Tibial artery (tissue), 4 donors: ENCODE results near the gene DMD.
"Not testable (repeated sequence)": the region's sequence is repeated elsewhere in the genome, so short reads cannot be mapped to it uniquely, and the experiment has no call there.

Experiments
- DNase-seq, 2 donors: peaks; one replicate each; pipeline ENCODE4 v3.0.0-alpha.2; 2019
- H3K27ac ChIP-seq, 2 donors: fragments of 200-600 bp; sonication (generic) in 1 of 2; 1 replicate in 1 of 2; 2 replicates in 1 of 2; pipeline ENCODE4 v1.5.1; 2018 to 2019; ENCODE audit warnings: mild to moderate bottlenecking in 1 of 2
- H3K27me3 ChIP-seq, 2 donors: fragments of 200-600 bp; sonication (generic) in 1 of 2; one replicate each; pipeline versions ENCODE4 v1.5.1 to v1.6.0; 2016 to 2019
- H3K36me3 ChIP-seq, 3 donors: fragments of 200-600 bp; sonication (generic) in 2 of 3; one replicate each; pipeline ENCODE4 v1.5.1; 2016 to 2019; ENCODE audit warnings: mild to moderate bottlenecking in 2 of 3
- H3K4me1 ChIP-seq, 4 donors: fragments of 200-600 bp; sonication (generic) in 2 of 4; 1 replicate in 3 of 4; 2 replicates in 1 of 4; pipeline ENCODE4 v1.5.1; 2016 to 2019
- H3K4me3 ChIP-seq, 2 donors: fragments of 200-600 bp; sonication (generic) in 1 of 2; 1 replicate in 1 of 2; 2 replicates in 1 of 2; pipeline ENCODE4 v1.5.1; 2018 to 2019; ENCODE audit warnings: mild to moderate bottlenecking in 2 of 2
- H3K9me3 ChIP-seq, 3 donors: fragments of 200-600 bp; sonication (generic) in 1 of 3; one replicate each; pipeline ENCODE4 v1.5.1; 2016 to 2019
- intact Hi-C: fragments of 100-400 bp; cut with DNase I; formaldehyde crosslinking; loops from one replicate; pipeline ENCODE4 v1.15.0; 2023; ENCODE audit warnings: low total_unique reads
- TF ChIP-seq, protein P1 (sequence below), 2 experiments: fragments of 200-600 bp in 1 of 2; fragments of 450-650 bp in 1 of 2; IDR thresholded peaks; one replicate each; pipeline ENCODE4 v1.5.1; 2017 to 2019; ENCODE audit warnings: antibody characterized with exemption in 2 of 2, mild to moderate bottlenecking in 1 of 2, moderate library complexity in 1 of 2

Gene DMD

DNA sequence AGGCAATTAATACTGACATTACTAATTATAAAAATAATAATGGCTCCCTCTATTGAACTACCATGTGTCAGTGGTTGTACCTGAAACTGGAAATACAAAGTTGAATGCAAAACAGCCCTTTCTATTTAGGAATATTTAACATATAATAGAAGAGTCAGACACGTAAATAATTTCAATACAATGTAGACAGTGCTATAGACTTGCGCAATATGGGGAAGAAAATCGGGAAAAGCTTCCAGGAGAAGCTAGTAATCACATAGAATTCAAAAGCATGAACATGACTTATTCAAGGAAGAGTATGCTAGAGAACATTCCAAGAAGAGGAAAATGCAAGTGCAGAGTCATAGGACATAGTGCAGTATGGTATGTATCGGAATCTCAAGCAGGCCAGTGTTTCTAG is 1730.7 kb downstream of the DMD start:
- Histone ChIP-seq H3K27me3 (no peaks in the 10 kb centered on the region), H3K4me1 (no peaks in the 10 kb centered on the region), H3K36me3 (no peaks in the 10 kb centered on the region), H3K9me3 (no peaks in the 10 kb centered on the region), H3K4me3 (no peak overlapping the region), H3K27ac (no peak overlapping the region)
- intact Hi-C loops, result no loop called here
- TF ChIP-seq, protein P1, sequence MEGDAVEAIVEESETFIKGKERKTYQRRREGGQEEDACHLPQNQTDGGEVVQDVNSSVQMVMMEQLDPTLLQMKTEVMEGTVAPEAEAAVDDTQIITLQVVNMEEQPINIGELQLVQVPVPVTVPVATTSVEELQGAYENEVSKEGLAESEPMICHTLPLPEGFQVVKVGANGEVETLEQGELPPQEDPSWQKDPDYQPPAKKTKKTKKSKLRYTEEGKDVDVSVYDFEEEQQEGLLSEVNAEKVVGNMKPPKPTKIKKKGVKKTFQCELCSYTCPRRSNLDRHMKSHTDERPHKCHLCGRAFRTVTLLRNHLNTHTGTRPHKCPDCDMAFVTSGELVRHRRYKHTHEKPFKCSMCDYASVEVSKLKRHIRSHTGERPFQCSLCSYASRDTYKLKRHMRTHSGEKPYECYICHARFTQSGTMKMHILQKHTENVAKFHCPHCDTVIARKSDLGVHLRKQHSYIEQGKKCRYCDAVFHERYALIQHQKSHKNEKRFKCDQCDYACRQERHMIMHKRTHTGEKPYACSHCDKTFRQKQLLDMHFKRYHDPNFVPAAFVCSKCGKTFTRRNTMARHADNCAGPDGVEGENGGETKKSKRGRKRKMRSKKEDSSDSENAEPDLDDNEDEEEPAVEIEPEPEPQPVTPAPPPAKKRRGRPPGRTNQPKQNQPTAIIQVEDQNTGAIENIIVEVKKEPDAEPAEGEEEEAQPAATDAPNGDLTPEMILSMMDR (IDR thresholded peaks at IDR 0.05), result no peak
- DNase-seq, result no peak

DNA sequence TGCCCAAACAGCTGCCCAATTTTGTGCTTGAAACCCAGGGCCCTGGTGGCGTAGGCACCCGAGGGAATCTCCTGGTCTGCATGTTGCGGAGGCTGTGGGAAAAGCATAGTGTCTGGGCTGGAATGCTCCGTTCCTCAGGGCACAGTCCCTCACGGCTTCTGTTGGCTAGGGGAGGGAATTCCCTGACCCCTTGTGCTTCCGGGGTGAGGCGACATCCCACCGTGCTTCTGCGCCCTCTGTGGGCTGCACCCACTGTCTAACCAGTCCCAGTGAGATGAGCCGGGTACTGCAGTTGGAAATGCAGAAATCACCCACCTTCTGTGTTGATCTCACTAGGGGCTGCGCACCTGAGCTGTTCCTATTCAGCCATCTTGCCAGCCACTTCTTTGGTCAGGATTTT is 1740.1 kb downstream of the DMD start:
- no peak for DNase-seq

DNA sequence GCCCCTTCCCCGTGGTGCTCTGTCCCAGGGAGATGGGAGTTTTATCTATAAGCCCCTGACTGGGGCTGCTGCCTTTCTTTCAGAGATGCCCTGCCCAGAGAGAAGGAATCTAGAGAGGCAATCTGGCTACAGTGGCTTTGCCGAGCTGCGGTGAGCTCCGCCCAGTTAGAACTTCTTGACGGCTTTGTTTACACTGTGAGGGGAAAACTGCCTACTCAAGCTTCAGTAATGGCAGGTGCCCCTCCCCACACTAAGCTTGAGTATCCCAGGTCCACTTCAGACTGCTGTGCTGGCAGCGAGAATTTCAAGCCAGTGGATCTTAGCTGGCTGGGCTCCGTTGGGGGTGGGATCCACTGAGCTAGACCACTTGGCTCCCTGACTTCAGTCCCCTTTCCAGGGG is 1740.6 kb downstream of the DMD start:
- H3K9me3 ChIP-seq, H3K4me1 ChIP-seq, H3K4me3 ChIP-seq, intact Hi-C loops, H3K27me3 ChIP-seq, H3K36me3 ChIP-seq, DNase-seq, H3K27ac ChIP-seq: not testable (repeated sequence)

More for the DNA sequence above, 1740.1 kb downstream of the DMD start:
- Histone ChIP-seq H3K9me3 (no peaks in the 10 kb centered on the region), H3K4me3 (no peak overlapping the region), H3K27me3 (no peaks in the 10 kb centered on the region), H3K27ac (no peak overlapping the region), H3K4me1 (no peaks in the 10 kb centered on the region), H3K36me3 (no peaks in the 10 kb centered on the region)
- intact Hi-C loops, result no loop called here
- TF ChIP-seq, protein P1 (IDR thresholded peaks at IDR 0.05), result no peak

DNA sequence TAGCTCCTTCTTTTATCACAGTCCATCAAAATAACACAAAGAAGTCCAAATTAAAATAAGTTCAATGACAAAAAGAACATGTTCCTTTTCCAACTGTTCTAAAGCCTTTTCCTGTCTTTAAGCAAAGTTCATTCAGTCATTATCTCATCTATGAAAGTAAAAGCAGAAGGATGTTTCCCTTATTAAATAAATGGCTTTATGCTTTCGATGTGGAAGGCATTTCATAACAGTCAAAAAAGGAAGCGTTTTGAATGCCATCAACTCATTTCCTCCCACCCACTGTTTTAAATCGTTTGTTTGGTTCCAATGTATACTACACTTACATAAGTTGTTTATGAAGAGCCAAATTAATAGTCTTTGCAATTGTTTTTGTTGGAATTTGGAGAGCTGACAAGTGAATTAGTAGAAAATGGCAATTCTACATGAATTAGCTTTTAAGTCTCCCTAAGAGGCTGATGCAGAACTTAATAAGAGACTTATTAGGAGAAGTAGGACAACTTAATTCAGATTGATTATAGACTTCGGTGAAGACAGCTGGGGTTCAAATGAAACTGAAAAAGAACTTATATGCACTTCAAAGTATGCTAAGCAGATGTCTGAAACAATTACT is 1746.9 kb downstream of the DMD start:
- Histone ChIP-seq H3K27me3 (no peaks in the 10 kb centered on the region), H3K9me3 (no peaks in the 10 kb centered on the region), H3K36me3 (no peaks in the 10 kb centered on the region), H3K4me1 (no peaks in the 10 kb centered on the region), H3K27ac (no peak overlapping the region), H3K4me3 (no peak overlapping the region)
- intact Hi-C loops, result no loop called here
- TF ChIP-seq, protein P1 (IDR thresholded peaks at IDR 0.05), result no peak
- DNase-seq, result no peak

DNA sequence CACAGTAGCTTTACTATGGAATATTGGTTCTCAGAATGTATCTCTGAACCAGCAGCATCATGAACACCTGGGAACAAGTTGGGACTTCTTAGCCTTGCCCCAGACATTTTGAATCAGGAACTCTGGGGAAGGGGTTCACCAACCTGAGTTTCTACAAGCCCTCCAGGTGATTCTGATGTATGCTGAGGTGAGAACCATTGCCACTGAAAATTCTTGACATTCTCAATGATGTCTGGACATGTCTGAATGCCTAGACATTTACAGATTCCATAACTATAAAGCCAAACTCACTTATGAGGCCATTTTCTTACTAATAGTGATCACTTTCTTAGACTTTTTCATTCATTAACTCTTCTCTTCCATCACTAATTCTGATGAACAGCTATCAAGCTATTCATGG is 1750.1 kb downstream of the DMD start:
- DNase-seq, result no peak
- TF ChIP-seq, protein P1 (IDR thresholded peaks at IDR 0.05), result no peak
- Histone ChIP-seq H3K27me3 (no peaks in the 10 kb centered on the region), H3K36me3 (no peaks in the 10 kb centered on the region), H3K9me3 (no peaks in the 10 kb centered on the region), H3K4me3 (no peak overlapping the region), H3K4me1 (peaks cover 0 to 4% (median 0%) of the 10 kb centered on the region in 4 donors), H3K27ac (no peak overlapping the region)
- intact Hi-C loops, result no loop called here

DNA sequence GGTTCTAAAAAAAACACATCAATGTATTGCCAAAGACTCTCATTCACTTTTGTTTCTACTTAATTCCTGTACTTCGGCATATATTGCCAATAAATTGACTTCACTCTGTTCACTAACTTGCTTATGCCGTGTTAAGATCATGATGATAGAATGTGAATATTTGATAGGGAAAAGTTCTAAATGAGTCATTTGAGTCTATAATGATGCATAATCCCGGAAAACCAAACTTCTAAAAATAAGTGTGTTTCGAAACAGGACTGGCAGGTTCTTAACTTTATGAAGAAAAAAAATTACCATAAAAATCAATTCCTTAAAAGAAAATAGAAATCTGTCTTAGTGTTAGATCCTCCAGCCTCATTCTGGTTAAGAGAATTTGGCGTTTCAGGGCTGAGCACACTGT is 1752.0 kb downstream of the DMD start:
- H3K36me3 ChIP-seq, result no peaks in the 10 kb centered on the region
- H3K4me3 ChIP-seq, result no peak overlapping the region
- H3K27me3 ChIP-seq, result no peaks in the 10 kb centered on the region
- no peaks in the 10 kb centered on the region for H3K9me3 ChIP-seq
- no peak for DNase-seq
- peaks cover 0 to 4% (median 0%) of the 10 kb centered on the region in 4 donors for H3K4me1 ChIP-seq
- intact Hi-C loops, result no loop called here
- peak overlapping the region in 1 of 2 donors; percentile 33 for H3K27ac ChIP-seq
- TF ChIP-seq, protein P1 (IDR thresholded peaks at IDR 0.05), result no peak
